Nephron progenitor cell (in vitro differentiated cells): Measurements from ENCODE around the gene HK2.
"Not testable (repeated sequence)": the region's sequence is repeated elsewhere in the genome, so short reads cannot be mapped to it uniquely, and the experiment has no call there.

Source experiments
- DNase-seq: peaks from one replicate; pipeline ENCODE4 v3.0.0; 2021
- H3K27ac Mint-ChIP-seq: 2 replicates; pipeline ENCODE4 v1.8.0; 2021; ENCODE audit warnings: mild to moderate bottlenecking, moderate library complexity, mixed read lengths
- H3K27me3 Mint-ChIP-seq: 2 replicates; pipeline ENCODE4 v1.8.0; 2021; ENCODE audit warnings: mild to moderate bottlenecking, low read depth, mixed read lengths; ENCODE audit not compliant: poor library complexity
- H3K36me3 Mint-ChIP-seq: 2 replicates; pipeline ENCODE4 v1.8.0; 2021; ENCODE audit warnings: low read depth, mixed read lengths
- H3K4me1 Mint-ChIP-seq: 2 replicates; pipeline ENCODE4 v1.8.0; 2021; ENCODE audit warnings: mixed read lengths
- H3K4me3 Mint-ChIP-seq: 2 replicates; pipeline ENCODE4 v1.8.0; 2021; ENCODE audit warnings: mild to moderate bottlenecking, moderate library complexity, mixed read lengths
- H3K9me3 Mint-ChIP-seq: 2 replicates; pipeline ENCODE4 v1.8.0; 2021; ENCODE audit warnings: mild to moderate bottlenecking, moderate library complexity, mixed read lengths
- CTCF ChIP-seq: fragments of 200-600 bp; sonication (generic); IDR thresholded peaks from 2 replicates; pipeline ENCODE4 v1.5.0; 2021; ENCODE audit warnings: antibody characterized with exemption

Gene HK2

GRCh38 chr2:74891136-74891764 lies 57.3 kb downstream of the HK2 start:
- Mint-ChIP-seq H3K4me3 (no peak overlapping the region), H3K27me3 (peaks cover 4% of the 10 kb centered on the region), H3K36me3 (peaks cover 96% of the 10 kb centered on the region), H3K9me3 (peaks cover 5% of the 10 kb centered on the region), H3K4me1 (no peaks in the 10 kb centered on the region), H3K27ac (peak overlapping the region; percentile 34)
- no peak for TF ChIP-seq CTCF
- no peak for DNase-seq

GRCh38 chr2:74891816-74892215 lies 57.9 kb downstream of the HK2 start:
- H3K27me3 Mint-ChIP-seq, H3K9me3 Mint-ChIP-seq, H3K4me3 Mint-ChIP-seq, DNase-seq, H3K4me1 Mint-ChIP-seq: not testable (repeated sequence)
- Mint-ChIP-seq H3K36me3 (peaks cover 94% of the 10 kb centered on the region), H3K27ac (peak overlapping the region; percentile 34)

- Mint-ChIP-seq H3K27me3 (peaks cover 4% of the 10 kb centered on the region), H3K4me3 (no peak overlapping the region), H3K36me3 (peaks cover 94% of the 10 kb centered on the region), H3K9me3 (peaks cover 5% of the 10 kb centered on the region), H3K4me1 (no peaks in the 10 kb centered on the region), H3K27ac (peak overlapping the region; percentile 85)
- TF ChIP-seq CTCF = no peak
- DNase-seq = no peak
These were observed 58.7 kb downstream of the HK2 start for GRCh38 chr2:74892609-74893008.

GRCh38 chr2:74893332-74893731 lies 59.4 kb downstream of the HK2 start:
- Mint-ChIP-seq H3K4me3 (no peak overlapping the region), H3K36me3 (peaks cover 94% of the 10 kb centered on the region), H3K27me3 (peaks cover 4% of the 10 kb centered on the region), H3K27ac (peak overlapping the region; percentile 75), H3K9me3 (peaks cover 8% of the 10 kb centered on the region), H3K4me1 (no peaks in the 10 kb centered on the region)
- no peak for TF ChIP-seq CTCF
- DNase-seq = no peak

- no peak for DNase-seq
- no peaks in the 10 kb centered on the region for H3K4me1 Mint-ChIP-seq
- peaks cover 1% of the 10 kb centered on the region for H3K27me3 Mint-ChIP-seq
- no peak overlapping the region for H3K4me3 Mint-ChIP-seq
- H3K36me3 Mint-ChIP-seq = peaks cover 85% of the 10 kb centered on the region
- no peak overlapping the region for H3K27ac Mint-ChIP-seq
- TF ChIP-seq CTCF = no peak
- H3K9me3 Mint-ChIP-seq = peaks cover 9% of the 10 kb centered on the region
These were observed 60.5 kb downstream of the HK2 start for GRCh38 chr2:74894272-74894981.

GRCh38 chr2:74895001-74895400 lies 61.1 kb downstream of the HK2 start:
- H3K36me3 Mint-ChIP-seq = peaks cover 79% of the 10 kb centered on the region
- no peaks in the 10 kb centered on the region for H3K27me3 Mint-ChIP-seq
- peaks cover 9% of the 10 kb centered on the region for H3K9me3 Mint-ChIP-seq
- no peak for TF ChIP-seq CTCF
- no peaks in the 10 kb centered on the region for H3K4me1 Mint-ChIP-seq
- DNase-seq = no peak
- H3K4me3 Mint-ChIP-seq = no peak overlapping the region
- H3K27ac Mint-ChIP-seq = no peak overlapping the region
